KMS-11 (cell line): ENCODE data around the gene IFI27L1.

Source experiments
- H2AFZ ChIP-seq: fragments of 200-600 bp; sonication (generic); 2 replicates; pipeline ENCODE4 v1.6.1; 2016; ENCODE audit warnings: antibody characterized with exemption, mixed run types, low read depth
- H3K27ac ChIP-seq: fragments of 200-600 bp; sonication (generic); 2 replicates; pipeline ENCODE4 v1.6.1; 2016; ENCODE audit warnings: mild to moderate bottlenecking, mixed run types
- H3K27me3 ChIP-seq: fragments of 200-600 bp; sonication (generic); 2 replicates; pipeline ENCODE4 v1.6.1; 2017; ENCODE audit warnings: mild to moderate bottlenecking, low read depth, mixed run types, moderate library complexity; ENCODE audit not compliant: insufficient read depth
- H3K36me3 ChIP-seq: fragments of 200-600 bp; sonication (generic); 2 replicates; pipeline ENCODE4 v1.6.1; 2017; ENCODE audit warnings: mild to moderate bottlenecking, mixed run types; ENCODE audit not compliant: insufficient read depth
- H3K4me1 ChIP-seq: fragments of 200-600 bp; sonication (generic); 2 replicates; pipeline ENCODE4 v1.6.1; 2016; ENCODE audit warnings: mild to moderate bottlenecking, low read depth, mixed run types; ENCODE audit not compliant: poor library complexity, severe bottlenecking
- H3K4me2 ChIP-seq: fragments of 200-600 bp; sonication (generic); 2 replicates; pipeline ENCODE4 v1.7.0; 2016; ENCODE audit warnings: mild to moderate bottlenecking, mixed run types
- H3K4me3 ChIP-seq: fragments of 200-600 bp; sonication (generic); IDR thresholded peaks from 2 replicates; pipeline ENCODE4 v1.6.1; 2017; ENCODE audit warnings: low read depth, low read length, mixed read lengths; ENCODE audit not compliant: insufficient read depth
- H3K79me2 ChIP-seq: fragments of 200-600 bp; sonication (generic); 2 replicates; pipeline ENCODE4 v1.6.1; 2016; ENCODE audit warnings: low read depth, mixed run types; ENCODE audit not compliant: insufficient read depth
- H3K9ac ChIP-seq: fragments of 200-600 bp; sonication (generic); 2 replicates; pipeline ENCODE4 v1.6.1; 2016; ENCODE audit warnings: mild to moderate bottlenecking, mixed run types
- H4K20me1 ChIP-seq: fragments of 200-600 bp; sonication (generic); 2 replicates; pipeline ENCODE4 v1.6.1; 2016; ENCODE audit warnings: mild to moderate bottlenecking, mixed run types; ENCODE audit not compliant: insufficient read depth
- TF ChIP-seq, protein P1 (sequence below): fragments of 200-600 bp; sonication (generic); conservative IDR thresholded peaks from 2 replicates; pipeline ENCODE4 v1.6.1; 2017; ENCODE audit warnings: low read depth, mild to moderate bottlenecking, antibody characterized with exemption, low read length, moderate library complexity, mixed read lengths

The IFI27L1 gene

DNA sequence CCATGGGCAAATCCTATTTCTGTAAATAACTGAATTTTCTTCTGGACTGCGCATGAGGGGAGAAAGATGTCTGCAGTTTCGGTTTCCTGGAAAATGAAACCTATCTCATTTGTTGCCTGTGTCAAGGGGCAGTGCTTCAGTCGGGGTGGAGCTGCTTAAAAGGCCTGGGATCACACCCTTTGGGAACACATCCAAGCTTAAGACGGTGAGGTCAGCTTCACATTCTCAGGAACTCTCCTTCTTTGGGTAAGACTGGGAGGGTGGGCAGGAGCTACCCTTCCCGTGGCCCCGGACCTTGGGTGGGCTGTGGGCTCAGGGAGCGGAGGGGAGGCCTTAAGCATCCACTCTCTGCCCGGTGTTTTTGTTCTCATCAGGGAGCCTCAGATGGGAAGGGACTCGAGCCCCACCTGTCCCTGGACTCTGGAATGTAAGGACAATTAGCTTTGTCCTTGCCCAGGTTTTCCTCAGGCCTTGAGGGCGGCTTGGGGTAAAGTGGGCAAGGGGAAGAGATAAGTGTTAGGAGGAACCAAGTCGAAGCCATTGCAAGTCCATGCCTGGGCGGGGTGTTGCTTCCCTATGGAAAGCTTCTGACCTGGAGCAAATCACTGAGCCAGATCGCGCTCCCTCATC, 29.6 kb downstream of the IFI27L1 start, which contains the start of gene IFI27:
Gene IFI27 (plus strand): TSS at position 185 of the 630 bp plus-strand sequence.
- Histone ChIP-seq H3K4me1 (no peaks in the 10 kb centered on the region), H3K27ac (no peak within 1 kb of the TSS), H3K9ac (no peak within 1 kb of the TSS), H3K4me2 (no peak within 1 kb of the TSS), H2AFZ (no peak within 1 kb of the TSS), H3K36me3 (no peaks in the 10 kb centered on the region), H3K79me2 (no peaks in the 10 kb centered on the region), H3K27me3 (no peaks in the 10 kb centered on the region), H4K20me1 (no peaks in the 10 kb centered on the region), H3K4me3 (no peak within 1 kb of the TSS)
- TF ChIP-seq, protein P1, sequence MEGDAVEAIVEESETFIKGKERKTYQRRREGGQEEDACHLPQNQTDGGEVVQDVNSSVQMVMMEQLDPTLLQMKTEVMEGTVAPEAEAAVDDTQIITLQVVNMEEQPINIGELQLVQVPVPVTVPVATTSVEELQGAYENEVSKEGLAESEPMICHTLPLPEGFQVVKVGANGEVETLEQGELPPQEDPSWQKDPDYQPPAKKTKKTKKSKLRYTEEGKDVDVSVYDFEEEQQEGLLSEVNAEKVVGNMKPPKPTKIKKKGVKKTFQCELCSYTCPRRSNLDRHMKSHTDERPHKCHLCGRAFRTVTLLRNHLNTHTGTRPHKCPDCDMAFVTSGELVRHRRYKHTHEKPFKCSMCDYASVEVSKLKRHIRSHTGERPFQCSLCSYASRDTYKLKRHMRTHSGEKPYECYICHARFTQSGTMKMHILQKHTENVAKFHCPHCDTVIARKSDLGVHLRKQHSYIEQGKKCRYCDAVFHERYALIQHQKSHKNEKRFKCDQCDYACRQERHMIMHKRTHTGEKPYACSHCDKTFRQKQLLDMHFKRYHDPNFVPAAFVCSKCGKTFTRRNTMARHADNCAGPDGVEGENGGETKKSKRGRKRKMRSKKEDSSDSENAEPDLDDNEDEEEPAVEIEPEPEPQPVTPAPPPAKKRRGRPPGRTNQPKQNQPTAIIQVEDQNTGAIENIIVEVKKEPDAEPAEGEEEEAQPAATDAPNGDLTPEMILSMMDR: no peak

DNA sequence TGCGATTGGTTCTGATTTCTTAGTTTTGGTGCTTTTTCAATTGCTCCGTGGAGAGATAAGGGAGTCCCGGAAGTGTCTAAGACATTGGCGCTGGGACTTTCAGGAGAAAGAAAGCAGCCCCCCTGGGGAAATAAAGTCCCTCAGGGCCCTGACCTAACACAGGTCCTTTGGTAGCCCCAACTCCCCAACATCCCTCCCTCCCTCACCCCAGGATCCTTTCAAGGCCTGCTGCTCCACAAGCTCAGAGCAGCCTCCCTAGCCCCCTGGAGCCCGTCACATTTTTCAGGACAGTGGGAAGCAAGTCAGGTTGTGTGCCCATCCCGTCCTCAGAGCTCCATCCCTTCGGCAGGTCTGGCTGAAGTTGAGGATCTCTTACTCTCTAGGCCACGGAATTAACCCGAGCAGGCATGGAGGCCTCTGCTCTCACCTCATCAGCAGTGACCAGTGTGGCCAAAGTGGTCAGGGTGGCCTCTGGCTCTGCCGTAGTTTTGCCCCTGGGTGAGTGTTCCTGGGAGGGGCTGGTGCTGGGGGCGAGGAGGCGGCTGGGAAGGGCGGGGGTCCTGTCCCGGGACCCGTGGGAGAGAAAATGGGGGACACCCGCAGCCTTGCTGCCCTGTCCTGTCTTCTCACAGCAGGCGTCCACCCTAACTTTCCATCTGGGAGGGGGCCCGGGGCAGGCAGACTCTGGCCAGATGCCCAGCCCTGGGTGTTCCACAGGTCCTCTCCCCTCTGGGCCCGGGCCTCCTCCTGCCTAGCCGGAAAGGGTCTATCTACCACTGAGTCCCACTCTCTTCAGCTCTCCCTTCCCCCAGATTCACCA, 30.4 kb downstream of the IFI27L1 start:
- Histone ChIP-seq H3K27me3 (no peaks in the 10 kb centered on the region), H2AFZ (no peak overlapping the region), H3K4me3 (no peak overlapping the region), H3K36me3 (no peaks in the 10 kb centered on the region), H3K9ac (no peak overlapping the region), H4K20me1 (no peaks in the 10 kb centered on the region), H3K4me1 (no peaks in the 10 kb centered on the region), H3K79me2 (no peaks in the 10 kb centered on the region), H3K4me2 (no peak overlapping the region), H3K27ac (no peak overlapping the region)
- TF ChIP-seq, protein P1: no peak

DNA sequence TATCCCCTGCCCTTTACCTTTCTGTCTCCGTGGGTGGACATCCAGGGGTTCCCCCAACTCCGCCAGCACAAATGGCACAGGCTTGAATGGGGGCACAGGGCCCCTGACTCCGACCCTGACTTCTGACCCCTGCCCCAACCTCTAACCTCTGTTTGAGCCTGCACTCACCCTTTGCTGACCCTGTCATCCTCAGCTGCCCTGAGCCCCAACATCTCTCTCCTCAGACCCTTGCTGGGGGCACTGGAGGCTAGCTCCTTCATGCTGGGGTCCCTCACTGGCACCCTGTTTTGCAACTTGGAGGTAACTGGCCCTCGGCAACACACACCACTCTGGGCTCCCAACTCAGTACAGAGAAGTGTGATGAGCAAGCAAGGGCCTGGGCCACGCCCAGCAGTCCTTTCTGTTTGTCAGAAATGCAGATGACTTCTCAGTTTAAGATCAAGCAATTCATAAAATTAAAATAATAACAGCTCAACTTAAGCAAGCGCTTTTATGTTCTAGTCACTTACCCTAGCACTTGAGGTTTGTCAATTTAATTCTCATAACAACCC, 31.5 kb downstream of the IFI27L1 start:
- Histone ChIP-seq H4K20me1 (no peaks in the 10 kb centered on the region), H3K27me3 (no peaks in the 10 kb centered on the region), H2AFZ (no peak overlapping the region), H3K27ac (no peak overlapping the region), H3K79me2 (no peaks in the 10 kb centered on the region), H3K4me1 (no peaks in the 10 kb centered on the region), H3K4me3 (no peak overlapping the region), H3K4me2 (no peak overlapping the region), H3K36me3 (no peaks in the 10 kb centered on the region), H3K9ac (no peak overlapping the region)
- TF ChIP-seq, protein P1: no peak

DNA sequence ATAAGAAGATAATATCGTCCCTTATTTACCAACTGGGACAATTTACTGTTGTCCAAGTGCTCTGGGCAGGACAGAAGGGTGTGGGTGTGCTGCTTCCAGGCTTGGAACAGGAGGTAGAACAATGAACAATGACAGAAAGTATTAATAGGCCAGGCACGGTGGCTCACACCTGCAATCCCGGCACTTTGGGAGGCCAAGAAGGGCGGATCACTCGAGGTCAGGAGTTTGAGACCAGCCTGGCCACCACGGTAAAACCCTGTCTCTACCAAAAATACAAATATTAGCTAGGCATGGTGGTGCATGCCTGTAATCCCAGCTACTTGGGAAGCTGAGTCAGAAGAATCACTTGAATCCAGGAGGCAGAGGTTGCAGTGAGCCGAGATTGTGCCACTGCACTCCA, 32.0 kb downstream of the IFI27L1 start:
- Histone ChIP-seq H3K27ac (no peak overlapping the region), H3K36me3 (no peaks in the 10 kb centered on the region), H3K4me1 (no peaks in the 10 kb centered on the region), H3K4me2 (no peak overlapping the region), H3K9ac (no peak overlapping the region), H4K20me1 (no peaks in the 10 kb centered on the region), H2AFZ (no peak overlapping the region), H3K27me3 (no peaks in the 10 kb centered on the region), H3K4me3 (no peak overlapping the region), H3K79me2 (no peaks in the 10 kb centered on the region)
- TF ChIP-seq, protein P1: no peak
